ENCODE data around the gene EPB41.
"Not testable (repeated sequence)": the region's sequence is repeated elsewhere in the genome, so short reads cannot be mapped to it uniquely, and the experiment has no call there.

Gene EPB41

GRCh38 chr1:29099286-29099685, 184.9 kb downstream of the EPB41 start:
- no peak for DNase-seq (ENCODE audit: low read depth)
- no peak for TF ChIP-seq CTCF (IDR thresholded peaks at IDR 0.05; ENCODE audit: control insufficient read depth, insufficient read depth, low read depth, low read length, missing control alignments)
- no peak overlapping the region for H3K4me3 ChIP-seq (ENCODE audit: control insufficient read depth, low read depth, low read length)

- no peak for TF ChIP-seq CTCF (IDR thresholded peaks at IDR 0.05; ENCODE audit: control insufficient read depth, insufficient read depth, low read depth, low read length, missing control alignments)
- no peak overlapping the region for H3K4me3 ChIP-seq (ENCODE audit: control insufficient read depth, low read depth, low read length)
- DNase-seq (ENCODE audit: low read depth), result no peak
Observed at GRCh38 chr1:29100487-29100886, 186.1 kb downstream of the EPB41 start.

GRCh38 chr1:29105822-29106221, 191.5 kb downstream of the EPB41 start:
- no peak for TF ChIP-seq CTCF (IDR thresholded peaks at IDR 0.05; ENCODE audit: control insufficient read depth, insufficient read depth, low read depth, low read length, missing control alignments)
- no peak for DNase-seq (ENCODE audit: low read depth)
- H3K4me3 ChIP-seq (ENCODE audit: control insufficient read depth, low read depth, low read length), result no peak overlapping the region

- DNase-seq (ENCODE audit: low read depth); H3K4me3 ChIP-seq (ENCODE audit: control insufficient read depth, low read depth, low read length): not testable (repeated sequence)
Observed at GRCh38 chr1:29108041-29108440, 193.7 kb downstream of the EPB41 start.

- DNase-seq (ENCODE audit: low read depth), result no peak
- no peak overlapping the region for H3K4me3 ChIP-seq (ENCODE audit: control insufficient read depth, low read depth, low read length)
- no peak for TF ChIP-seq CTCF (IDR thresholded peaks at IDR 0.05; ENCODE audit: control insufficient read depth, insufficient read depth, low read depth, low read length, missing control alignments)
Observed at GRCh38 chr1:29112705-29113412, 198.5 kb downstream of the EPB41 start.

GRCh38 chr1:29113413-29114117, 199.2 kb downstream of the EPB41 start:
- no peak overlapping the region for H3K4me3 ChIP-seq (ENCODE audit: control insufficient read depth, low read depth, low read length)
- no peak for TF ChIP-seq CTCF (IDR thresholded peaks at IDR 0.05; ENCODE audit: control insufficient read depth, insufficient read depth, low read depth, low read length, missing control alignments)
- DNase-seq (ENCODE audit: low read depth), result no peak

GRCh38 chr1:29114654-29115053, 200.3 kb downstream of the EPB41 start:
- DNase-seq (ENCODE audit: low read depth), result no peak
- no peak overlapping the region for H3K4me3 ChIP-seq (ENCODE audit: control insufficient read depth, low read depth, low read length)
- no peak for TF ChIP-seq CTCF (IDR thresholded peaks at IDR 0.05; ENCODE audit: control insufficient read depth, insufficient read depth, low read depth, low read length, missing control alignments)

All from AG09309 (cell line).